RWPE2 (cell line): Measurements from ENCODE around the gene DLGAP4.

Experiments
- ATAC-seq: fragments of 200-7000 bp; cut with Tn5 transposase; 3 replicates; pipeline ENCODE4 v1.9.1; 2021; ENCODE audit warnings: low read depth
- DNase-seq: peaks from one replicate; pipeline ENCODE4 v3.0.0-alpha.2; 2020; ENCODE audit warnings: low spot score
- H3K27ac ChIP-seq: fragments of 450-650 bp; 2 replicates; pipeline ENCODE4 v1.5.1; 2017; ENCODE audit warnings: mild to moderate bottlenecking; ENCODE audit not compliant: poor library complexity, severe bottlenecking
- H3K27me3 ChIP-seq: fragments of 250-450 bp; sonication (Bioruptor Pico); 2 replicates; pipeline ENCODE4 v1.5.1; 2021; ENCODE audit warnings: mild to moderate bottlenecking, moderate library complexity; ENCODE audit not compliant: insufficient read depth, poor library complexity, severe bottlenecking
- H3K36me3 ChIP-seq: fragments of 250-450 bp; sonication (Bioruptor Pico); 2 replicates; pipeline ENCODE4 v1.5.1; 2020; ENCODE audit warnings: low read depth, mild to moderate bottlenecking, moderate library complexity
- H3K4me1 ChIP-seq: fragments of 250-450 bp; sonication (Bioruptor Pico); 2 replicates; pipeline ENCODE4 v1.5.1; 2021; ENCODE audit warnings: mild to moderate bottlenecking, moderate library complexity; ENCODE audit not compliant: insufficient read depth, poor library complexity, severe bottlenecking
- H3K4me3 ChIP-seq: fragments of 250-450 bp; sonication (Bioruptor Pico); 2 replicates; pipeline ENCODE4 v1.5.1; 2021; ENCODE audit warnings: mild to moderate bottlenecking, moderate library complexity; ENCODE audit not compliant: severe bottlenecking
- H3K9me3 ChIP-seq: fragments of 250-450 bp; sonication (Bioruptor Pico); 2 replicates; pipeline ENCODE4 v1.5.1; 2021; ENCODE audit warnings: mild to moderate bottlenecking, moderate library complexity; ENCODE audit not compliant: severe bottlenecking
- CTCF ChIP-seq: fragments of 450-650 bp; IDR thresholded peaks from one replicate; pipeline ENCODE4 v1.5.1; 2017; ENCODE audit warnings: mild to moderate bottlenecking, moderate library complexity; ENCODE audit not compliant: poor library complexity, severe bottlenecking

DLGAP4 gene

DNA sequence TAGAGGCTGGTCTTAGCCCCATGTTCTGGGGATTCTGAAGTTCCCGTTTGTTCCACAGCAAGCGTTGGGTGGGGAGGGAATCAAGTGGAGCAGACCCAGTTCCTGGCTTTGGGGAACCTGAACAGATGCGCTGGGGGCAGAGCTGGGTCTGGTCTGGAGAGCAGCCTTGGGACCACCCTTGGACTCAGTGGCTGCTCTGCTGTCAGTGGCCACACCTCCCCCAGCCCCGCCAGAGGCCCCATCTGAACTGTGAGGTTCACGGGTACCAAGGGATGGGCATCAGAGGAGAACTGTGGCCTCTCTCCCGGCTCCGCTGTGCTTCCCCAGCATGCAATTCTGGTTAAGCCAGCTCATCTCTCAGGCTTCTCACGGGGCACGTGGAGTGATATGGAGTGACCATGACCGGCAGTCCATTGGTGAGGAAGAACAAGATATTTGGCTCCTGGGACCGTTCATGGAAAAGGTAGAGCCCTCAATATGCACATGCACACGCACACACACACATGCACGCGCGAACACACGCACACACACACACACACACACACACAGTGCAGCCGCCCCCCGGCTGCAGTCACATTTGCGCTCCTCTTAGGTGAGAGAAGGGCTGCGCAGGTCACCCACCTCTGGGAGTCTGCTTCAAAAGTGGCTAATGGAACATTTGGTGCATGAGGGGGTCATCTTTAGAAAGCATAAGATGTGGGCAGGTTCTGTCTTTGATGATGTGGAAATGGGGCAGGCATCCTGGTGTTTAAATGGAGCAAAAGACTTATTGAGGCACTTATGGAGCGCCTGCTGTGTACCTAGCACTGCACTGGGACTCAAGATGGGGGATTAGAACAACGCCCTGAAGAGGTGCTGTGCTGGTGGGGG lies 6.0 kb downstream of the DLGAP4 start:
- Histone ChIP-seq H3K36me3 (no peaks in the 10 kb centered on the region), H3K4me1 (no peaks in the 10 kb centered on the region), H3K9me3 (no peaks in the 10 kb centered on the region), H3K27me3 (peaks cover 39% of the 10 kb centered on the region), H3K4me3 (no peak overlapping the region), H3K27ac (no peak overlapping the region)
- no peak for TF ChIP-seq CTCF
- DNase-seq (peak; percentile 80), ATAC-seq (no peak)

DNA sequence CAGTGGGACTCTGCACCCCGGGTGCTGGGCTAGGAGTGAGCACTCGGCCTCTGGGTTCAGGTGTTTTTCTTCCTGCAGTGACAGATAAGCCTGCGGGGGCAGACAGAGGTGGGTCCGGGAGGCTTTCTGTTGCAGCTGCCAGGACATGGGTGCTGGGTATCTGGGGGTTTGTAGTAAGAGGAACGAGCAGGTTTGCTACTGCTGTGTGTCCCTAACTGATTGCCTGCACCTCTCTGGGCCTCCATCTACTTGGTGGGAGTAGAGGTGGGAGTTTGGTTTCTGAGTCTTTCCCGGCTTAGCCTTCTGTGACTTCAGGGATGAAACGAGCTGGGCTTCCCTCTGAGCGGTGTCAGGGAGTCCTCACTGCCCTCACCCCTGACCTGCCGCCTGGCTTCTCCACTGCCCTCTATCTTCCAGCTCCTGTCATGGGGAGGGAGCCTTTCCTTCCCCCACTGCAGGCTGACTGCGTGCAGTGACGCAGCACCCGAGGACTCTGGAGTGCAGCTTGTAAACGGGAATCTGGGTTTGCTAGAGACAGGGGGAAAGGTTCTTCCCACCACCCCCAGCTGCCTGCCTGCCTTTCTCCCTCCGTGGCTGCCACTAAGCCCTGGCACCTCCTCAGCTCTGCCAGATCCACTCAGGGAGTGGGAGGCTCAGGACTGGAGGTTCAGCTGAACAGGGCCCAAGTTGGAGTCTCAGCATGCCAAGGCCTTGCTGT lies 6.7 kb downstream of the DLGAP4 start:
- ATAC-seq = no peak
- DNase-seq = peak; percentile 77

DNA sequence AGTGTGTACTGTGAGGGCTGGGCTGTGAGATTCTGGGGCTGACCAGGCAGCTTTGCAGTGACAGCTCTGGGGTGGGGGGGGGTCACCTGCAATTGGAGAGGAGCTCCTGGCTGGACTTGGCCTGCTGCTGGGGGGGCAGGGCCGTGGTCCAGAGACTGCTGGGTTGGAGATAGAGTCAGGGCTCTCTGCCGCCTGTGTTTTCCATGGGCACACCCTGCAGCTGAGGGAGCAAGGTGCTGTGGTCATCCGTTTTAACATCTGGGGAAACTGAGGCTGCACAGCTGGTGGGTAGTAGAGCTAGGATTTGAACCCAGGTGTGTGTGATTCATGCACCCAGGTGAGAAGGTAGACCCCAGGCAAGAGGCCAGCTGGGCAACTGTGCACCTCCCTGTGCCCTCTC lies 7.3 kb downstream of the DLGAP4 start:
- peaks cover 26% of the 10 kb centered on the region for H3K27me3 ChIP-seq
- no peak overlapping the region for H3K27ac ChIP-seq
- H3K4me3 ChIP-seq = no peak overlapping the region
- no peaks in the 10 kb centered on the region for H3K4me1 ChIP-seq
- H3K36me3 ChIP-seq = no peaks in the 10 kb centered on the region
- no peak for DNase-seq
- no peak for TF ChIP-seq CTCF
- no peaks in the 10 kb centered on the region for H3K9me3 ChIP-seq
- ATAC-seq = no peak

More for the DNA sequence above, 6.7 kb downstream of the DLGAP4 start:
- Histone ChIP-seq H3K4me3 (no peak overlapping the region), H3K36me3 (no peaks in the 10 kb centered on the region), H3K27ac (no peak overlapping the region), H3K9me3 (no peaks in the 10 kb centered on the region), H3K4me1 (no peaks in the 10 kb centered on the region), H3K27me3 (peaks cover 32% of the 10 kb centered on the region)
- TF ChIP-seq CTCF = no peak

DNA sequence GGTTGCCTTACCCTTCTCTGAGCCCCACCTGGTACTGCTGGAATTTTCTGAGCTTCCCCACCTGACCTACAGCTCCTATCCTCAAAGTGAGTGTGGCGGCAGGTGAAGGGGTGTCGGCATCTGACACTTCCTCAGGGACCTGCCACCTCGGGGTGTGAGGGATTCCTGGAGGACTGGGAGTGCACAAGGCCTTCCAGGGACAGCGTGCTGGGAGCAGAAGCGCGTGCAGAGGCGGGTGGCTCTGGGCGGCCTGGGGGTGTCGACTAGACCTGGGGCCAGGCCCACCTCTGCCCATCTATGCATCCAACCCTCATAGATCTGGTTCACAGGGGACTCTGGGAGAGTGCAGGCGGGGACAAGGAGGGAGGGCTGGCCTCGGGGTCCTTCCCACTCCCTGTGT lies 7.8 kb downstream of the DLGAP4 start:
- no peak for ATAC-seq
- Histone ChIP-seq H3K27me3 (peaks cover 21% of the 10 kb centered on the region), H3K4me1 (no peaks in the 10 kb centered on the region), H3K27ac (no peak overlapping the region), H3K9me3 (no peaks in the 10 kb centered on the region), H3K36me3 (no peaks in the 10 kb centered on the region), H3K4me3 (no peak overlapping the region)
- no peak for TF ChIP-seq CTCF
- peak; percentile 78 for DNase-seq
